ENCODE measurements around the gene AMOTL2.

The AMOTL2 gene

GRCh38 chr3:134331811-134332199 lies 42.4 kb downstream of the AMOTL2 start:
- no peak for DNase-seq

GRCh38 chr3:134330883-134331810 lies 43.1 kb downstream of the AMOTL2 start:
- no peak for DNase-seq

GRCh38 chr3:134328846-134329245 lies 45.4 kb downstream of the AMOTL2 start:
- DNase-seq: no peak

- DNase-seq: no peak
These were observed 46.1 kb downstream of the AMOTL2 start for GRCh38 chr3:134328147-134328591.

GRCh38 chr3:134327594-134327975 lies 46.7 kb downstream of the AMOTL2 start:
- no peak for DNase-seq

GRCh38 chr3:134326760-134327593 lies 47.3 kb downstream of the AMOTL2 start:
- DNase-seq: no peak

- DNase-seq: no peak
These were observed 48.1 kb downstream of the AMOTL2 start for GRCh38 chr3:134326126-134326525.

GRCh38 chr3:134325706-134326105 lies 48.5 kb downstream of the AMOTL2 start:
- no peak for DNase-seq

GRCh38 chr3:134325061-134325705 lies 49.1 kb downstream of the AMOTL2 start:
- no peak for DNase-seq

GRCh38 chr3:134323966-134324962 lies 50.0 kb downstream of the AMOTL2 start:
- DNase-seq: no peak

GRCh38 chr3:134322286-134322685 lies 52.0 kb downstream of the AMOTL2 start:
- no peak for DNase-seq

GRCh38 chr3:134320749-134321148 lies 53.5 kb downstream of the AMOTL2 start:
- no peak for DNase-seq

- DNase-seq: no peak
These were observed 54.3 kb downstream of the AMOTL2 start for GRCh38 chr3:134319931-134320330.

GRCh38 chr3:134318166-134318565 lies 56.1 kb downstream of the AMOTL2 start:
- DNase-seq: no peak

GRCh38 chr3:134317106-134317947 lies 56.9 kb downstream of the AMOTL2 start:
- DNase-seq: no peak

- DNase-seq: no peak
These were observed 58.8 kb downstream of the AMOTL2 start for GRCh38 chr3:134315286-134316106.

GRCh38 chr3:134314588-134315285 lies 59.5 kb downstream of the AMOTL2 start:
- DNase-seq: no peak

GRCh38 chr3:134313847-134314587 lies 60.2 kb downstream of the AMOTL2 start:
- DNase-seq: no peak

Measured in T-helper 2 cell (primary cell).